GM23338 (cell line): Measurements from ENCODE around the gene SLC35B1. TPM values are rescaled to one million over a fixed set of nuclear protein-coding genes. Genes with fewer than 3 reads are reported as not detected.

Source experiments
- ATAC-seq: fragments of 200-7000 bp; cut with Tn5 transposase; 3 replicates; pipeline ENCODE4 v1.9.1; 2020
- DNase-seq: peaks from one replicate; pipeline ENCODE4 v3.0.0-alpha.2; 2015; ENCODE audit warnings: low spot score
- H2AFZ ChIP-seq: fragments of 200-600 bp; sonication (generic); 2 replicates; pipeline ENCODE4 v1.8.0; 2016; ENCODE audit warnings: antibody characterized with exemption, mild to moderate bottlenecking, moderate library complexity
- H3F3A ChIP-seq: fragments of 200-600 bp; sonication (generic); replicated peaks from 2 replicates; pipeline ENCODE4 v1.8.0; 2017; ENCODE audit warnings: antibody characterized with exemption, mixed run types, low read depth
- H3K27ac ChIP-seq: fragments of 200-600 bp; sonication (generic); 2 replicates; pipeline ENCODE4 v1.6.1; 2016; ENCODE audit warnings: low read depth
- H3K27me3 ChIP-seq: fragments of 200-600 bp; sonication (generic); 2 replicates; pipeline ENCODE4 v1.8.0; 2016; ENCODE audit warnings: mild to moderate bottlenecking, mixed run types, moderate library complexity; ENCODE audit not compliant: insufficient read depth
- H3K36me3 ChIP-seq: fragments of 200-600 bp; sonication (generic); 2 replicates; pipeline ENCODE4 v1.8.0; 2016; ENCODE audit warnings: mild to moderate bottlenecking; ENCODE audit not compliant: insufficient read depth
- H3K4me1 ChIP-seq: fragments of 200-600 bp; sonication (generic); 2 replicates; pipeline ENCODE4 v1.8.0; 2016; ENCODE audit warnings: mild to moderate bottlenecking, moderate library complexity; ENCODE audit not compliant: insufficient read depth
- H3K4me2 ChIP-seq: fragments of 200-600 bp; sonication (generic); 2 replicates; pipeline ENCODE4 v1.7.1; 2017; ENCODE audit warnings: mixed run types
- H3K4me3 ChIP-seq: fragments of 200-600 bp; sonication (generic); 2 replicates; pipeline ENCODE4 v1.6.1; 2016; ENCODE audit warnings: mixed run types
- H3K79me2 ChIP-seq: fragments of 200-600 bp; sonication (generic); replicated peaks from 2 replicates; pipeline ENCODE4 v1.8.0; 2017; ENCODE audit warnings: mild to moderate bottlenecking; ENCODE audit not compliant: insufficient read depth
- H3K9me2 ChIP-seq: fragments of 200-600 bp; sonication (generic); 2 replicates; pipeline ENCODE4 v1.8.0; 2017; ENCODE audit not compliant: insufficient read depth
- H4K20me1 ChIP-seq: fragments of 200-600 bp; sonication (generic); replicated peaks from 2 replicates; pipeline ENCODE4 v1.8.0; 2017; ENCODE audit warnings: mild to moderate bottlenecking; ENCODE audit not compliant: insufficient read depth
- H3K27ac Mint-ChIP-seq: 2 replicates; pipeline ENCODE4 v1.8.0; 2020; ENCODE audit warnings: inconsistent platforms, mild to moderate bottlenecking, moderate library complexity, mixed read lengths
- H3K27me3 Mint-ChIP-seq: 3 replicates; pipeline ENCODE4 v1.8.0; 2022; ENCODE audit warnings: low read depth, mild to moderate bottlenecking, moderate library complexity, mixed read lengths, inconsistent platforms; ENCODE audit not compliant: insufficient read depth, poor library complexity
- H3K36me3 Mint-ChIP-seq: 3 replicates; pipeline ENCODE4 v1.8.0; 2021; ENCODE audit warnings: low read depth, mild to moderate bottlenecking, inconsistent platforms, moderate library complexity, mixed read lengths
- H3K4me1 Mint-ChIP-seq: 3 replicates; pipeline ENCODE4 v1.8.0; 2020; ENCODE audit warnings: mild to moderate bottlenecking, inconsistent platforms, mixed read lengths
- H3K4me3 Mint-ChIP-seq: 3 replicates; pipeline ENCODE4 v1.8.0; 2021; ENCODE audit warnings: moderate library complexity, mild to moderate bottlenecking, inconsistent platforms, mixed read lengths
- H3K9me3 Mint-ChIP-seq: 3 replicates; pipeline ENCODE4 v1.8.0; 2020; ENCODE audit warnings: moderate library complexity, mild to moderate bottlenecking, inconsistent platforms, mixed read lengths
- CREB1 ChIP-seq: fragments of 250-450 bp; sonication (Bioruptor Pico); IDR thresholded peaks from 2 replicates; pipeline ENCODE4 v1.5.0; 2020; ENCODE audit warnings: low read depth, mild to moderate bottlenecking, moderate library complexity
- CTCF ChIP-seq, 2 experiments: fragments of 200-600 bp in 1 of 2; sonication (generic) in 1 of 2; conservative IDR thresholded peaks; 2 replicates each; pipeline versions ENCODE4 v1.5.1 to v1.6.1; 2016 to 2017; ENCODE audit warnings: antibody characterized with exemption in 2 of 2, low read depth in 2 of 2, mild to moderate bottlenecking in 2 of 2, moderate library complexity in 1 of 2
- EZH2 ChIP-seq: fragments of 200-600 bp; sonication (generic); IDR thresholded peaks from one replicate; pipeline ENCODE4 v1.8.0; 2017; ENCODE audit warnings: antibody characterized with exemption, mild to moderate bottlenecking, low read depth; ENCODE audit not compliant: unreplicated experiment
- EZH2phosphoT487 ChIP-seq: fragments of 200-600 bp; sonication (generic); IDR thresholded peaks from one replicate; pipeline ENCODE4 v1.8.1; 2018; ENCODE audit warnings: antibody characterized with exemption; ENCODE audit not compliant: unreplicated experiment
- JUNB ChIP-seq: IDR thresholded peaks from one replicate; pipeline ENCODE4 v1.6.1; 2016; ENCODE audit warnings: antibody characterized with exemption; ENCODE audit not compliant: unreplicated experiment
- NANOG ChIP-seq: IDR thresholded peaks from 2 replicates; pipeline ENCODE4 v1.6.1; 2016; ENCODE audit warnings: antibody characterized with exemption, borderline replicate concordance
- POLR2AphosphoS5 ChIP-seq: IDR thresholded peaks from 2 replicates; pipeline ENCODE4 v1.6.1; 2016; ENCODE audit warnings: antibody characterized with exemption, low read depth
- STAT1 ChIP-seq: IDR thresholded peaks from one replicate; pipeline ENCODE4 v1.6.1; 2016; ENCODE audit warnings: antibody characterized with exemption; ENCODE audit not compliant: unreplicated experiment
- ZNF114 ChIP-seq: fragments of 250-450 bp; sonication (Bioruptor Pico); IDR thresholded peaks from 2 replicates; pipeline ENCODE4 v1.5.0; 2020; ENCODE audit warnings: mild to moderate bottlenecking, moderate library complexity
- ZNF331 ChIP-seq: fragments of 250-450 bp; sonication (Bioruptor Pico); IDR thresholded peaks from 2 replicates; pipeline ENCODE4 v1.5.0; 2020; ENCODE audit warnings: low read depth, mild to moderate bottlenecking, moderate library complexity
- polyA plus RNA-seq: library from polyadenylated mRNA; unstranded; fragments of >200 nt; fragmentation: Nextera tagmentation; extraction: Ambion mirVana; gene quantifications from 2 replicates; pipeline ENCODE4 v1.2.1, GENCODE V29; 2016
- total RNA-seq: library from RNA; depleted of rRNA; stranded (reverse); fragments of >200 nt; shearing (Covaris generic); gene quantifications from 2 replicates; pipeline ENCODE4 v1.2.3, GENCODE V29; 2014
- TF ChIP-seq, protein P1 (sequence below): IDR thresholded peaks from 2 replicates; pipeline ENCODE4 v1.6.1; 2016; ENCODE audit warnings: antibody characterized with exemption
- TF ChIP-seq, protein P2 (sequence below): IDR thresholded peaks from one replicate; pipeline ENCODE4 v1.6.1; 2018; ENCODE audit warnings: antibody characterized with exemption; ENCODE audit not compliant: unreplicated experiment
- TF ChIP-seq, protein P3 (sequence below): fragments of 250-450 bp; sonication (Bioruptor Pico); IDR thresholded peaks from 2 replicates; pipeline ENCODE4 v1.5.0; 2020; ENCODE audit warnings: mild to moderate bottlenecking, moderate library complexity

SLC35B1 gene
- total and polyA plus RNA-seq, 2 experiments from 2014 or later: 56.7 to 58.9 TPM

DNA sequence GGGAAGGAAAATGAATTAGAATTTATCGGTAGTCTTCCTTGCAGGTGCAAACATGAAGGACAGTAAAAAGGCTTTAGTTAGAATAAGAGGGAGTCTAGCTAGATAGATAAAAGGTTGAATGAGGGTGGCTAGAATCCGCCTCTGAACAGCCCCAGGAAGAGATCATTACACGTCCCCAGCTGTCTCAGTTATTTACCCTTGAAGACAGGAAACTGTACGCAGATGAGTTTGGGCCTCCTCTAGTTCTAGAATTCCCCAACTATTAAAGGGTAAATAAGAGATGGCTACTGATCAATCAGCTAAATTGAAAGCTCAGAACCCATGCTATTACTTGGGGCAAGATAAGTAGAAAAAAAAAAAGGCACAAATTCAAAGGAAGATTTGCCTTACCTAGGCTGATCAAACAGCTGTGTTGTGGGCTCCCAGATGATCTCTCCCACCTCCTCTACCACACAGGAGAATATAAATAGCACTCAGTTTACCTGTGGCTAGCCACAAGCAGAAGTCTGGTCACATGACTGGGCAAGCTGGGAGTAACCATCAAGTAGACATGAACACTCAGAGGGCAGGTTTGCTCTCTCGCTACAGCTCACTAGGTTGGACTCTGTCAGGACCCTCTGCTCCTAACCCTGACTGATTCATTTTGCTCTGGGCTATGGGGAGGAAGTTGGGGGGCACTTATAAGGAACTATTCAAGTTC, 39.2 kb upstream of the SLC35B1 start:
- Histone ChIP-seq H3K27ac (no peak overlapping the region; the same call in 1 of the 2 replicates), H3K4me2 (peak overlapping the region; percentile 40), H3F3A (no peaks in the 10 kb centered on the region), H3K4me1 (peaks cover 10% of the 10 kb centered on the region), H3K9me2 (no peaks in the 10 kb centered on the region), H3K4me3 (no peak overlapping the region), H2AFZ (no peak overlapping the region), H3K79me2 (peaks cover 91% of the 10 kb centered on the region), H3K36me3 (no peaks in the 10 kb centered on the region), H4K20me1 (peaks cover 36% of the 10 kb centered on the region), H3K27me3 (no peaks in the 10 kb centered on the region)
- TF ChIP-seq CTCF (conservative IDR thresholded peaks at IDR 0.05; ENCODE audit: low read depth in 2 of 2) (no peak), STAT1 (no peak), CREB1 (CRISPR knock-in tag) (no peak), ZNF331 (no peak), POLR2AphosphoS5 (no peak), NANOG (no peak), EZH2phosphoT487 (no peak), ZNF114 (CRISPR knock-in tag) (no peak), JUNB (no peak), EZH2 (no peak)
- TF ChIP-seq, protein P1, sequence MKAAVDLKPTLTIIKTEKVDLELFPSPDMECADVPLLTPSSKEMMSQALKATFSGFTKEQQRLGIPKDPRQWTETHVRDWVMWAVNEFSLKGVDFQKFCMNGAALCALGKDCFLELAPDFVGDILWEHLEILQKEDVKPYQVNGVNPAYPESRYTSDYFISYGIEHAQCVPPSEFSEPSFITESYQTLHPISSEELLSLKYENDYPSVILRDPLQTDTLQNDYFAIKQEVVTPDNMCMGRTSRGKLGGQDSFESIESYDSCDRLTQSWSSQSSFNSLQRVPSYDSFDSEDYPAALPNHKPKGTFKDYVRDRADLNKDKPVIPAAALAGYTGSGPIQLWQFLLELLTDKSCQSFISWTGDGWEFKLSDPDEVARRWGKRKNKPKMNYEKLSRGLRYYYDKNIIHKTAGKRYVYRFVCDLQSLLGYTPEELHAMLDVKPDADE: no peak
- TF ChIP-seq, protein P2, sequence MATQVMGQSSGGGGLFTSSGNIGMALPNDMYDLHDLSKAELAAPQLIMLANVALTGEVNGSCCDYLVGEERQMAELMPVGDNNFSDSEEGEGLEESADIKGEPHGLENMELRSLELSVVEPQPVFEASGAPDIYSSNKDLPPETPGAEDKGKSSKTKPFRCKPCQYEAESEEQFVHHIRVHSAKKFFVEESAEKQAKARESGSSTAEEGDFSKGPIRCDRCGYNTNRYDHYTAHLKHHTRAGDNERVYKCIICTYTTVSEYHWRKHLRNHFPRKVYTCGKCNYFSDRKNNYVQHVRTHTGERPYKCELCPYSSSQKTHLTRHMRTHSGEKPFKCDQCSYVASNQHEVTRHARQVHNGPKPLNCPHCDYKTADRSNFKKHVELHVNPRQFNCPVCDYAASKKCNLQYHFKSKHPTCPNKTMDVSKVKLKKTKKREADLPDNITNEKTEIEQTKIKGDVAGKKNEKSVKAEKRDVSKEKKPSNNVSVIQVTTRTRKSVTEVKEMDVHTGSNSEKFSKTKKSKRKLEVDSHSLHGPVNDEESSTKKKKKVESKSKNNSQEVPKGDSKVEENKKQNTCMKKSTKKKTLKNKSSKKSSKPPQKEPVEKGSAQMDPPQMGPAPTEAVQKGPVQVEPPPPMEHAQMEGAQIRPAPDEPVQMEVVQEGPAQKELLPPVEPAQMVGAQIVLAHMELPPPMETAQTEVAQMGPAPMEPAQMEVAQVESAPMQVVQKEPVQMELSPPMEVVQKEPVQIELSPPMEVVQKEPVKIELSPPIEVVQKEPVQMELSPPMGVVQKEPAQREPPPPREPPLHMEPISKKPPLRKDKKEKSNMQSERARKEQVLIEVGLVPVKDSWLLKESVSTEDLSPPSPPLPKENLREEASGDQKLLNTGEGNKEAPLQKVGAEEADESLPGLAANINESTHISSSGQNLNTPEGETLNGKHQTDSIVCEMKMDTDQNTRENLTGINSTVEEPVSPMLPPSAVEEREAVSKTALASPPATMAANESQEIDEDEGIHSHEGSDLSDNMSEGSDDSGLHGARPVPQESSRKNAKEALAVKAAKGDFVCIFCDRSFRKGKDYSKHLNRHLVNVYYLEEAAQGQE: no peak
- TF ChIP-seq, protein P3, sequence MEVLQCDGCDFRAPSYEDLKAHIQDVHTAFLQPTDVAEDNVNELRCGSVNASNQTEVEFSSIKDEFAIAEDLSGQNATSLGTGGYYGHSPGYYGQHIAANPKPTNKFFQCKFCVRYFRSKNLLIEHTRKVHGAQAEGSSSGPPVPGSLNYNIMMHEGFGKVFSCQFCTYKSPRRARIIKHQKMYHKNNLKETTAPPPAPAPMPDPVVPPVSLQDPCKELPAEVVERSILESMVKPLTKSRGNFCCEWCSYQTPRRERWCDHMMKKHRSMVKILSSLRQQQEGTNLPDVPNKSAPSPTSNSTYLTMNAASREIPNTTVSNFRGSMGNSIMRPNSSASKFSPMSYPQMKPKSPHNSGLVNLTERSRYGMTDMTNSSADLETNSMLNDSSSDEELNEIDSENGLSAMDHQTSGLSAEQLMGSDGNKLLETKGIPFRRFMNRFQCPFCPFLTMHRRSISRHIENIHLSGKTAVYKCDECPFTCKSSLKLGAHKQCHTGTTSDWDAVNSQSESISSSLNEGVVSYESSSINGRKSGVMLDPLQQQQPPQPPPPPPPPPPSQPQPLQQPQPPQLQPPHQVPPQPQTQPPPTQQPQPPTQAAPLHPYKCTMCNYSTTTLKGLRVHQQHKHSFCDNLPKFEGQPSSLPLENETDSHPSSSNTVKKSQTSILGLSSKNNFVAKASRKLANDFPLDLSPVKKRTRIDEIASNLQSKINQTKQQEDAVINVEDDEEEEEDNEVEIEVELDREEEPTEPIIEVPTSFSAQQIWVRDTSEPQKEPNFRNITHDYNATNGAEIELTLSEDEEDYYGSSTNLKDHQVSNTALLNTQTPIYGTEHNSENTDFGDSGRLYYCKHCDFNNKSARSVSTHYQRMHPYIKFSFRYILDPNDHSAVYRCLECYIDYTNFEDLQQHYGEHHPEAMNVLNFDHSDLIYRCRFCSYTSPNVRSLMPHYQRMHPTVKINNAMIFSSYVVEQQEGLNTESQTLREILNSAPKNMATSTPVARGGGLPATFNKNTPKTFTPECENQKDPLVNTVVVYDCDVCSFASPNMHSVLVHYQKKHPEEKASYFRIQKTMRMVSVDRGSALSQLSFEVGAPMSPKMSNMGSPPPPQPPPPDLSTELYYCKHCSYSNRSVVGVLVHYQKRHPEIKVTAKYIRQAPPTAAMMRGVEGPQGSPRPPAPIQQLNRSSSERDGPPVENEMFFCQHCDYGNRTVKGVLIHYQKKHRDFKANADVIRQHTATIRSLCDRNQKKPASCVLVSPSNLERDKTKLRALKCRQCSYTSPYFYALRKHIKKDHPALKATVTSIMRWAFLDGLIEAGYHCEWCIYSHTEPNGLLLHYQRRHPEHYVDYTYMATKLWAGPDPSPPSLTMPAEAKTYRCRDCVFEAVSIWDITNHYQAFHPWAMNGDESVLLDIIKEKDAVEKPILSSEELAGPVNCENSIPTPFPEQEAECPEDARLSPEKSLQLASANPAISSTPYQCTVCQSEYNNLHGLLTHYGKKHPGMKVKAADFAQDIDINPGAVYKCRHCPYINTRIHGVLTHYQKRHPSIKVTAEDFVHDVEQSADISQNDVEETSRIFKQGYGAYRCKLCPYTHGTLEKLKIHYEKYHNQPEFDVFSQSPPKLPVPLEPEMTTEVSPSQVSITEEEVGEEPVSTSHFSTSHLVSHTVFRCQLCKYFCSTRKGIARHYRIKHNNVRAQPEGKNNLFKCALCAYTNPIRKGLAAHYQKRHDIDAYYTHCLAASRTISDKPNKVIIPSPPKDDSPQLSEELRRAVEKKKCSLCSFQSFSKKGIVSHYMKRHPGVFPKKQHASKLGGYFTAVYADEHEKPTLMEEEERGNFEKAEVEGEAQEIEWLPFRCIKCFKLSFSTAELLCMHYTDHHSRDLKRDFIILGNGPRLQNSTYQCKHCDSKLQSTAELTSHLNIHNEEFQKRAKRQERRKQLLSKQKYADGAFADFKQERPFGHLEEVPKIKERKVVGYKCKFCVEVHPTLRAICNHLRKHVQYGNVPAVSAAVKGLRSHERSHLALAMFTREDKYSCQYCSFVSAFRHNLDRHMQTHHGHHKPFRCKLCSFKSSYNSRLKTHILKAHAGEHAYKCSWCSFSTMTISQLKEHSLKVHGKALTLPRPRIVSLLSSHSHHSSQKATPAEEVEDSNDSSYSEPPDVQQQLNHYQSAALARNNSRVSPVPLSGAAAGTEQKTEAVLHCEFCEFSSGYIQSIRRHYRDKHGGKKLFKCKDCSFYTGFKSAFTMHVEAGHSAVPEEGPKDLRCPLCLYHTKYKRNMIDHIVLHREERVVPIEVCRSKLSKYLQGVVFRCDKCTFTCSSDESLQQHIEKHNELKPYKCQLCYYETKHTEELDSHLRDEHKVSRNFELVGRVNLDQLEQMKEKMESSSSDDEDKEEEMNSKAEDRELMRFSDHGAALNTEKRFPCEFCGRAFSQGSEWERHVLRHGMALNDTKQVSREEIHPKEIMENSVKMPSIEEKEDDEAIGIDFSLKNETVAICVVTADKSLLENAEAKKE (CRISPR knock-in tag): no peak
- Mint-ChIP-seq H3K27ac (no peak overlapping the region), H3K36me3 (peaks cover 3% of the 10 kb centered on the region; the same call in 2 of the 3 replicates), H3K4me3 (no peak overlapping the region), H3K4me1 (peaks cover 20% of the 10 kb centered on the region), H3K27me3 (no peaks in the 10 kb centered on the region), H3K9me3 (no peaks in the 10 kb centered on the region)
- ATAC-seq: no peak
- DNase-seq: peak; percentile 15
